Placental pericyte (primary cell): ENCODE measurements around the gene DCAF4. TPM values are rescaled to one million over a fixed set of nuclear protein-coding genes. Genes with fewer than 3 reads are reported as not detected.

Experiments used
- total RNA-seq: library from RNA; depleted of rRNA; stranded (reverse); fragments of >200 nt; gene quantifications from 2 replicates; pipeline ENCODE4 v1.2.3, GENCODE V29; 2012

Gene DCAF4
- 30.1 and 47.3 TPM in 2 replicates for total RNA-seq

GRCh38 chr14:72926292-72927028, at the start of gene DCAF4:
Gene DCAF4 (plus strand): TSS chr14:72926464. CDS start chr14:72937979, 11,515 bp downstream.

GRCh38 chr14:72893636-72894322, 32.5 kb upstream of the DCAF4 start, which contains the start of gene DPF3:
Gene DPF3 (minus strand): TSS chr14:72894101. CDS start chr14:72894088, 13 bp downstream.

Other genes starting within 250 kb of the DCAF4 start
- 5.7 and 19.9 TPM in 2 replicates for gene DPF3, start 32.4 kb upstream of the DCAF4 start, total RNA-seq
- gene ZFYVE1, start 100.6 kb downstream of the DCAF4 start, total RNA-seq: 16.8 and 32.0 TPM in 2 replicates
- gene RBM25, start 132.1 kb downstream of the DCAF4 start, total RNA-seq: 37.4 and 44.4 TPM in 2 replicates
- gene PSEN1, start 210.0 kb downstream of the DCAF4 start, total RNA-seq: 68.6 and 89.7 TPM in 2 replicates